Skin of body (tissue), 1 donor: Measurements from ENCODE around the gene MMP27. TPM values are rescaled to one million over a fixed set of nuclear protein-coding genes. Genes with fewer than 3 reads are reported as not detected.

Experiments
- total RNA-seq: library from RNA; depleted of rRNA; stranded (reverse); fragments of >200 nt; gene quantifications from one replicate; pipeline ENCODE4 v1.2.3, GENCODE V29; 2014

MMP27 gene
- total RNA-seq, 1 donor from 2014 or later = 6.7 TPM

Other genes starting within 250 kb of the MMP27 start
- gene MMP7, start 175.0 kb downstream of the MMP27 start, total RNA-seq = 3.6 TPM
- not detected for gene MMP20, start 80.4 kb downstream of the MMP27 start, total RNA-seq
- gene MMP8, start 19.2 kb upstream of the MMP27 start, total RNA-seq = 8.4 TPM
- gene MMP10, start 74.9 kb upstream of the MMP27 start, total RNA-seq = not detected
- 0.69 TPM for gene MMP1, start 92.4 kb upstream of the MMP27 start, total RNA-seq
- gene MMP3, start 137.8 kb upstream of the MMP27 start, total RNA-seq = 0.10 TPM
- gene MMP12, start 169.2 kb upstream of the MMP27 start, total RNA-seq = 0.10 TPM
- not detected for gene MMP13, start 250.0 kb upstream of the MMP27 start, total RNA-seq